ENCODE results near the gene CCDC73. TPM values are rescaled to one million over a fixed set of nuclear protein-coding genes. Genes with fewer than 3 reads are reported as not detected.

Gene CCDC73
- total RNA-seq, 1 donor from 2014 or later, result not detected

- no peak for DNase-seq (ENCODE audit: low spot score)
- intact Hi-C loops (cut with DNase I), result no loop called here
These were observed 231.4 kb downstream of the CCDC73 start for GRCh38 chr11:32562839-32563599.

GRCh38 chr11:32561835-32562234 lies 232.6 kb downstream of the CCDC73 start:
- intact Hi-C loops (cut with DNase I), result no loop called here
- DNase-seq (ENCODE audit: low spot score), result no peak

GRCh38 chr11:32555895-32556294 lies 238.6 kb downstream of the CCDC73 start:
- intact Hi-C loops (cut with DNase I), result no loop called here
- no peak for DNase-seq (ENCODE audit: low spot score)

- no peak for DNase-seq (ENCODE audit: low spot score)
- intact Hi-C loops (cut with DNase I), result no loop called here
These were observed 239.4 kb downstream of the CCDC73 start for GRCh38 chr11:32555091-32555490.

Other genes with a start within 250 kb of the CCDC73 start
- gene EIF3M, start 210.8 kb downstream of the CCDC73 start, total RNA-seq, result 137 TPM
- 0.40 TPM for gene PRRG4, start 35.3 kb upstream of the CCDC73 start, total RNA-seq
- 22.7 TPM for gene QSER1, start 98.1 kb upstream of the CCDC73 start, total RNA-seq
- 0.30 TPM for gene DEPDC7, start 221.2 kb upstream of the CCDC73 start, total RNA-seq
- 9.0 TPM for gene TCP11L1, start 244.9 kb upstream of the CCDC73 start, total RNA-seq